ENCODE data around the gene MYH7.
"Not testable (repeated sequence)": the region's sequence is repeated elsewhere in the genome, so short reads cannot be mapped to it uniquely, and the experiment has no call there.

MYH7 gene

DNA sequence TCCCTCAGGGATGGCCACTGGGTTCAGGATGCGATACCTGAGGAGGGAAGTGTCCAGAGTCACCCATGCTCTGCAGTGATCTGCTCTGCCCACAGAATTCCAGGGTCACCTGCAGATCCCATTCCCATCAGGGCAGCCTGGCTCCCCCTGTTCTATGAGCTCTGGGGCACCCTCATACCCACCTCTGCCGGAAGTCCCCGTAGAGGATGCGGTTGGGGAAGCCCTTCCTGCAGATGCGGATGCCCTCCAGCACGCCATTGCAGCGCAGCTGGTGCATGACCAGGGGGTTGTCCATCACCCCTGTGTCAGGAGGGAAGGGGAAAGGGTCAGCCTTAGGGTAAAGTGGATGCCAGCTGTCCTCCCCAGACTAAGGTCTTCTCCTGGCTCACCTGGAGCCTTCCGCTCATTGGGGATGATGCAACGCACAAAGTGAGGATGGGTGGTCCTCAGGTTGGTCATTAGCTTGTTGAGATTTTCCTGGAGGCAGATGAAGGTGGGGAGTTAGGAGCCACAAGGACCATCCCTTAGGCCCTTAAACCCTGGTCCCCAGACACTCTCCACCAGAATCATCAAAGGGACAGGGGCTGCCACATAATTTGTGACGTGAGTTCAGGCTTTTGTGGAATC lies 38.6 kb downstream of the MYH7 start:
- no peak overlapping the region for H3K27ac ChIP-seq
- H3K4me3 ChIP-seq = no peak overlapping the region

DNA sequence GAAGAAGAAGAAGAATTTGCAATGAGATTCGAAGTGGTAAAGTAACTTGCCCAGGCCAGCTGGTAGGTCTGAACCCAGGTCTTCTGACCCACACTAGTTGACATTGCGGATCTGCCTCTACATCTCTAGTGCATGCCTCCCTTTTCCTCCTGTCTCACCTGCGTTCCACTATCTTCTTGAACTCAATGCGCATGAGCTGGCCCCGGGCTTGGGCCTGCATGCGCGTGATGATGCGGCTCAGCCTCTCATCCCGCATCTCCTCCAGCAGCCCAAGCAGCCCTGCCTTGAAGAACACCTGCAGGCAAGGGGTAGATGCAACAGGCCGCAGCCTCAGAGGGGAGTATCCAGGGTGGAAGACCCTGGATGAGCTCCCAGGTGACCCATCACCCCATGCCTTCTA lies 39.3 kb downstream of the MYH7 start:
- Histone ChIP-seq H3K27ac (no peak overlapping the region), H3K4me3 (no peak overlapping the region)

DNA sequence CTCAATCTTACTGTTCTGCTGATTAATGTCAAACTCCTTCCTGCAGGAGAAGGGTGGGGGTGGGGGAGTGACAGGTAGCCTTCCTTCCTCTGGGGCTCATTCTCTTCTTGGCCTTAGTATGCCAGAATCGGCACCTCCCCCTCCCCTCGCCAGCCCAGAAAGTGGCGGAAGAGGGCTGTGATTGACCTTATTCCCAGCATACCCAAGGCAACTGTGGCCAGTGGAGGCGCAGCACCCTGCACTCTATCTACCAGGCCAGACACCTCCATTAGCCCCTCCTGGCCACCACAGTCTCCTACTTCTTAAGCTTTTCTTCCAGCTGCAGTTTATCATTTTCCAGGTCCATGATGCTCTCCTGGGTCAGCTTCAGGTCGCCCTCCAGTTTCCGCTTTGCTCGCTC lies 42.8 kb downstream of the MYH7 start:
- H3K4me3 ChIP-seq = no peak overlapping the region
- no peak overlapping the region for H3K27ac ChIP-seq

DNA sequence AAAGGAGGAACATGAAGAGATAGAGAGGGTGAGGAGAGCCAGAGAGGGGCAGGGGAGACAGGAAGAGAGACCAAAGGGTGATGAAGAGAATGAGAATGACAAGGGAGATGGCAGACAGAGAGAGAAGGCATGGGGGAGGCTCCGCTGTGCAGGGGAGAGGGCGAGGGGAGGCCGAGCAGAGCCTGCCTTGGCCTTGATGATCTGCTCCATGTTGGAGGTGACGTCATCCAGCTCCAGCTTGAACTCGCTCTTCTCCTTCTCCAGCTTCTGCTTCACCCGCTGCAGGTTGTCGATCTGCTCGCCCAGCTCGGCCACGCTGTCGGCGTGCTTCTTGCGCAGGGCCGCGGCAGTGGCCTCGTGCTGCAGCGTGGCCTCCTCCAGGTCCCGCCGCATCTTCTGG lies 45.6 kb downstream of the MYH7 start:
- not testable (repeated sequence) for H3K4me3 ChIP-seq, H3K27ac ChIP-seq

DNA sequence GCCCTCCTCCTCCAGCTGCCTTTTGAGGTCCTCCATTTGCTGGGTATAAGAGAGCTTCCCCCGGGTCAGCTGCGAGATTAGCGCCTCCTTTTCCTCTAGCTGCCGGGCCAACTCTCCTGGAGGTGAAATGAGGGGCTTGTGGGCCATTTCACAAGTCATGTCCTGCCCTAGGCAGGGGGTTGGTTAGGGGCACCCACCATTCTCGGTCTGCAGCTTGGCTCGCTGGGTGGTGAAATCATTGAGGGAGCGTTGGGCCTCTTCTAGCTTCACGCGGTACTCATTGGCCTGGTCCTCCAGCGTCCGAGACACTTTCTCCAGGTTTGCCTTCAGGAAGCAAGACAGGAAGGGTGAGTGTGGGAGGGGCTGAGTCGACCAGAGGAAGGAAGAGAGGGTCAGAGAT lies 46.1 kb downstream of the MYH7 start:
- H3K27ac ChIP-seq = no peak overlapping the region

DNA sequence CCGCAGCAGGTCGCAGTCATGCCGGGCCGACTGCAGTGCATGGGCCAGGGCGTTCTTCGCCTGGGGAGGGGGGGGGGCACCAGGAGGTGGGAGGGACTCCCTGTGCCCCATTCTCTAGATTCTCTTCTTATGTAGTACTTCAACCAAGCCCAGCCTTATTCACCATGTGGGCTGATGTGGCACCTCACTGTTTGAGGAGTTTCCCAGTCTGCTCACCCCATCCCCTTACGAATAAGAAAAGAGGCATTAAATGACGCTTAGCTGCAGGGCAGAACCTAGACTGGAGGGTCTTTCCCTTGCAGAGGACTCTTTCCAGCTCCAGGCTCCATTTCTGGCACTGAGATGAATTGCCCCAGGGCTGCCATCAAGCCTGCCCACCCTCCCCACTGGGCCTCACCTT lies 46.5 kb downstream of the MYH7 start:
- no peak overlapping the region for H3K27ac ChIP-seq
- no peak overlapping the region for H3K4me3 ChIP-seq

More for the DNA sequence above, 46.1 kb downstream of the MYH7 start:
- no peak overlapping the region for H3K4me3 ChIP-seq

DNA sequence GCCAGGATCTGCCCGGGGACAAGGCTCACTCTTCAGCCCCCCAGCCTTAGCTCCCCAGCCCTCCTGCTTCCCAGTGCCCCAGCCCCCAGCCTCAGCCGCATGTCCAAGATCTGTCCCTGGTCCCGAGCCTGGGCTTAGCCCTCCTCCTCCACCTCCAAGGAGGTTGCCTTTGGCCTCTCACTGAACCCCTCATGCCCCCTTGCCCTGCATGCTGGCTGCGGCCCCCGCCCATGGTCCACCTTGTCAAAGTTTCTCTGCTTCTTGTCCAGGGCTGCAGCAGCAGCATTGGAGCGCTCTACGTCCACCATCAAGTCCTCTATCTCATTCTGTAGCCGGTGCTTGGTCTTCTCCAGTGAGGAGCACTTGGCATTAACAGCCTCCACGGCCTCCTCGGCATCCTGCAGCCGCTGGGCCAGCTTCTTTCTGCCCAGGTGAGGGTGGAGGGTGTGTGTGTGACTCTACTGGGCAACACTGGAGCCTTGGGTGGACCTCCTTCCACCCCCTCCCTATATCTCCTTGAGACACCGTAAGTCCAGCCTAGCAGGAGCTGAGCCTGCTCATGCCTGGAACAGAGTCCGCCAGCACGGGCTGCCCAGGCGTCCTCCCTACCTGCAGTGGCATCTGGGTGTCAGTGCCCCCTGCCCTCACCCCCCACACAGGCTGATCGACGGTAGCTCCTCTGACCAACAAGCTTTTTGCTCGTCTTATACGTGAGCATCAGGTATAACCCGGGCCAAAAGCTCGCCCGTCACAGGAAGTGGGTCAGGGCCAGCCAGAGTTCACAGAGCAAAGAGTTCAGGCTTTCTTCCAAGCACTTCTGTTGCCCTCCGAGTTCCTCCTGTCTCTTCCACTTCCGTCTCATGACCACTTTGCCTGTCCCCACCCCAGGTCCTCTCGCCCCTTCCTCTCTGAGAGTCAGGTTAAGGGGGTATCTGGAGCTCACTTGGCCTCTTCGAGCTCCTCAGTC lies 47.3 kb downstream of the MYH7 start:
- Histone ChIP-seq H3K27ac (no peak overlapping the region), H3K4me3 (no peak overlapping the region)

DNA sequence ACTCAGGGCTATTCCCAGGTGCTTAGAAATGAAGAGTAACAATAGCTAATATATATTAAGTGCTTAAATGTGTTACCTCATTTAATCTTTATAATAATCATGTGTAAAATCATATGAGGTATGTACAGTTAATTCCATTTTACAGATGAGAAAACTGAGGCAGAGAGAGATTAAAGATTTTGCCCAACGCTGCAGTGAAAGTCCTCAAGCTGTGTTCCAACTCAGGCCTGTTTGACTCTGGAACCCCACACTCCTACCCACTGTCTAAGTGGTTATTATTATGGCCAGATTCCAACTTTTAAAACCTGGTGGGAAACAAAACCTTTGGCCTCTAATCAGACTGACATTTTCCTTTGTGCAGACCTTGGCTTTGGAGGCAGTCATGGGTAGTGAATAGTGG lies 48.5 kb downstream of the MYH7 start:
- Histone ChIP-seq H3K27ac (no peak overlapping the region), H3K4me3 (no peak overlapping the region)

DNA sequence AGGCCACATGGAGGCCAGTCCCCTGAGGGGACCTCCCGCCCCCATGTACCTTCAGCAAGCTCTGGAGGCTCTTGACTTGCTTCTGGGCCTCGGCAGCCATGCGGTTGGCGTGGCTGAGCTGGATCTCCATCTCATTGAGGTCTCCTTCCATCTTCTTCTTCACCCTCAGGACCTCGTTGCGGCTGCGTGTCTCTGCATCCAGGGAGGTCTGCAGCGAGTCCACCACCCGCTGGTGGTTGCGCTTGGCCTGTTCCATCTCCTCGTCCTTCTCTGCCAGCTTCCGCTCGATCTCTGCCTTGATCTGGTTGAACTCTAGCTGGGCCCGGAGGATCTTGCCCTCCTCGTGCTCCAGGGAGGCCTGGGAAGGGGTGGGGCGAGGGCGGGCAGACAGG lies 49.2 kb downstream of the MYH7 start:
- H3K27ac ChIP-seq, H3K4me3 ChIP-seq: not testable (repeated sequence)

DNA sequence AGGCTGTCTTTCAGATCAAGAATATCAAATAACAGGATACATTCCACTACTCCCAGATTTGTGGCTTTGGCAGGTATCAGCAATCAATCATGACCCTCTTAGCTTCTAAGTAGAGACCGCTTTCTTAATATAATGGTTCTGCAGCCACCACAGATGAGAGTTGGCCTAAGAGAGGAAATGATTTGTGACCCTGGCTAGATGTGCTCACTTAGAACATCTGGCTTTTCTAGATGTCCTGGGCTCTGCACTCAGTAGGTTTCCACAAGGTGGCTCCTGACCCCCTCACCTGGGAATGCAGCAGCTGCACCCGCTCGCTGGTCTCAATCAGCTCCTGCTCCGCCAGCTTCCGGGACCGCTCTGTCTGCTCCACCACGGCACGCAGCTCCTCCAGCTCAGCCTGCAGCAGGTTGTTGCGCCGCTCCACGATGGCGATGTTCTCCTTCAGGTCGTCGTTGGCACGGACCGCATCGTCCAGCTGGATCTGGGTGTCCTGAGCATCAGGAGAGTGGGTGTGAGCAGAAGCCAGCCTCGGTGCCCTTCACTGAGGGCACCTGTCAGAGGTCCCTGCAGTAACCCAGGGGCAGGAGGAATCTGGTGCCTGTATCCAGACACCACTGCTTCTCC lies 49.7 kb downstream of the MYH7 start:
- H3K27ac ChIP-seq = no peak overlapping the region
- no peak overlapping the region for H3K4me3 ChIP-seq

DNA sequence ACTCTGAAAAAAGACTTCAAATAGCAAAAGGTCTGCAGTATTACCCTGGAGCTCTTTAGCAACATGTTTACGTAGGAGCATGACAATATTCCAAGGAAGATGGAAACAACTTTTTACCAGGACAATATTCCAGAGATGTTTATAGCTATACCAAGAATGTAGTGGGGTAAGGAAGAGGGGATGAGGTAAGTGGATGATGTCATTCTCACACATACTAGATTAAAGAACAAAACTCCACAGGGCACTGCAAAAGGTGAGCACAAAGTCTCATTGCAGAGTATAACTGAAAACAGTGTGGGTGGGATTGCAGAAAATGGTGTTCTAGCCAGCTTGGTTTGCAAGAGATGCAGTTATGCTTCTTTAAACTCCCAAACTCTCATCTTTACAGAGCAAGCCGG lies 50.2 kb downstream of the MYH7 start:
- Histone ChIP-seq H3K4me3 (no peak overlapping the region), H3K27ac (no peak overlapping the region)

DNA sequence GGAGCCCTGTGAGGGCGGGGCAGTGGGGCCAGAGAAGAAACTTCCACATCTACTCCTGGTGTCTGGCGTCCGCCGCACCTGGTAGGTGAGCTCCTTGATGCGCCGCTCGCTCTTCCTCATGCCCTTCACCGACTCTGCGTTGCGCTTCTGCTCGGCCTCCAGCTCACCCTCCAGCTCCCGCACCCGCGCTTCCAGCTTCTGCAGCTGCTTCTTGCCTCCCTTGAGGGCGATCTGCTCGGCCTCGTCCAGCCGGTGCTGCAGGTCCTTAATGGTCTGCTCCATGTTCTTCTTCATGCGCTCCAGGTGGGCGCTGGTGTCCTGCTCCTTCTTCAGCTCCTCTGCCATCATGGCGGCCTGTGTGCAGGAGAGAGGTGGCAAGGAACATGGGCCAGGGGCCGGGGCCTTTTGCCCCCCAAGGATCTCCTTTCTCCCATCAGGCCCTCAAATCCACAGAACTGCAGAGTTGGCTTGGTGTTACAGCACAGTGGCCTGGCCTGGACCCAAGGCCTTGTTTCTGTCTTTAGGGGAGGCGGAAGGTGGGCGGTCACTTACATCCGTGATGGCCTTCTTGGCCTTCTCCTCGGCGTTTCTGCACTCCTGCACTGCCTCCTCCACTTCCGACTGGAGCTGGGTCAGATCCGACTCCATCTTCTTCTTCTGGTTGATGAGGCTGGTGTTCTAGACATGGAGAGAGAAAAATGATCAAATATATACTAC lies 50.9 kb downstream of the MYH7 start:
- no peak overlapping the region for H3K27ac ChIP-seq
- no peak overlapping the region for H3K4me3 ChIP-seq

DNA sequence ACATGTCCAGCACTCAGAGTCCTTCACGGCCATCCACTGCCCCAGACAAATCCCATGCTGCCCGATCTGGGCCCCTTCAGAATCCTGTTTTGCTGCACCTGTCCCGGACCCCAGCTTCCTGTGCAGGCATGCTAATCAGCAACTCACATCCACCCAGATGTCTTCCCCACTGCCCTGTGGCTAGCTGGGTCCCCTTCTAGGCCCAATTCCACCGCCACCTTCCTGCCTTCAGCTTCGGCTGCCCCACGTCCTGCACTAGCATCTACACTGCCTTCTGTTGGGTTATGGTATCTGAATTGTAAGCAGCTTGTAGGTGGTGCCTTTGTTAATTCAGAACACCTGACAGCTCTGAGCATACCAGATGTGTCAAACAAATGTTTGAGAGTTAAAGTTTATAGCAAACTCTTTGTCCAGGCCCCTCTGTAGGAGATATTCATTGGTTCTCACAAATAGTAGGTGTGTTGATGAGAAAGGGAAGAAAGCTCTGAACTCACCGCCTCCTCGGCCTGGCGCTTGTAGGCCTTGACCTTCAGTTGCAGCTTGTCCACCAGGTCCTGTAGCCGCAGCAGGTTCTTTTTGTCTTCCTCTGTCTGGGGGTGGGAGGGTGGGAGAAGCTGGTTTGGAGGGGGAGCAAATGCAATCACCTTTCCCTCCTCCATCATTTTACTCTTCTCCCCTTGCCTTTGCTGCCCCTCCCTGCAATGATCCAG lies 52.6 kb downstream of the MYH7 start:
- H3K4me3 ChIP-seq = no peak overlapping the region
- no peak overlapping the region for H3K27ac ChIP-seq

DNA sequence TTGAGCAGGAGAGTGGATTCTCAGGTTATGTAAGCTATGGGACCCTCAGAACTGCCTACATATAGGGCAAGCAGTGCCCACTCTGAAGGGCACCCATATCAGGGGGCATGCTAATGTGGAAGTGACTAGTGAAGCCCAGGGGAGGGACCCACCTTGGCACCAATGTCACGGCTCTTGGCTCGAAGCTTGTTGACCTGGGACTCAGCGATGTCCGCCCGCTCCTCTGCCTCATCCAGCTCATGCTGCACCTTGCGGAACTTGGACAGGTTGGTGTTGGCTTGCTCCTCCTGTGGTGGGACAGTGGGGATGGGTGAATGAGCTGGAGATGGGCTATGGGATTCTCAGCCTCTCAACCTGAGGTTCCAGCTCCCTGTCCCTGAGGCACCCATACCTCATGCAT lies 53.2 kb downstream of the MYH7 start:
- Histone ChIP-seq H3K4me3 (no peak overlapping the region), H3K27ac (no peak overlapping the region)

DNA sequence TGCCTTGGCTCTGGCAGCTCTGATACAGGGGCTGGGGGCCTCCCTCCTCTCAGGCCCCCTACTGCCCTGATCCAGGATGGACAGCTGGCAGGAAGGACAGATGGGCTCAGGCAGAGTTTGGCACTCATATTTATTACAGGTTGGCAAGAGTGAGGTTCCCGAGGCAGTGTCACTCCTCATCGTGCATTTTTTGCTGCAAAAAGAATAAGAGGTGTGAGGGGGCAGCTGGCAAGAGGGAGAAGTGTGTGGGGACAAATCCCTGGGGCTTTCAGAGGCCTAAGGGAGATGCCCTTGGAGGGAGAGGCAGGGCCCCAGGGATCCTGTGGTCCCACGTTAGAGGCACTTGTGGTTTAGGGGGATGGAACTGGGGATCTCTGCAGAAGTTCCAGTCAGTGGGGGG lies 53.6 kb downstream of the MYH7 start:
- Histone ChIP-seq H3K27ac (no peak overlapping the region), H3K4me3 (no peak overlapping the region)

DNA sequence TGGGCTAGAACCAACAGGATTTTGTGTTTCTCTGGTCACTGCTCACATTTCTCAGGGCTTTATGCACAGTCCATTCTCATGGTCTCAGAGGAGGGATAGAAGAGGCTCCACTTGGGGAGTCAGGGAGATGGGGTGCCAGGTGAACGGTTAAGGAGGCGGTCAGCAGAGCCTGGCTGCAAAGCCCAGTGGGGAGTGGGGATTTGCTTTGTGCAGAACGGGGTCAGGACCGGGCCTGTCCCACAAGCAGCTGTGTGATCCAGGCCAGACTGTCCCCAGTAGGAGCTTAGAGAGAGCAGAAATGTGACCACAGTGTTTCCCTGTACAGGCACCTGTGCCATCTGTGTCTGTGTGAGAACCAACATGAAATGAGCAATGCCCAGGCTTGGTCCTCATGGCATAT lies 54.5 kb downstream of the MYH7 start:
- no peak overlapping the region for H3K27ac ChIP-seq
- H3K4me3 ChIP-seq = no peak overlapping the region

DNA sequence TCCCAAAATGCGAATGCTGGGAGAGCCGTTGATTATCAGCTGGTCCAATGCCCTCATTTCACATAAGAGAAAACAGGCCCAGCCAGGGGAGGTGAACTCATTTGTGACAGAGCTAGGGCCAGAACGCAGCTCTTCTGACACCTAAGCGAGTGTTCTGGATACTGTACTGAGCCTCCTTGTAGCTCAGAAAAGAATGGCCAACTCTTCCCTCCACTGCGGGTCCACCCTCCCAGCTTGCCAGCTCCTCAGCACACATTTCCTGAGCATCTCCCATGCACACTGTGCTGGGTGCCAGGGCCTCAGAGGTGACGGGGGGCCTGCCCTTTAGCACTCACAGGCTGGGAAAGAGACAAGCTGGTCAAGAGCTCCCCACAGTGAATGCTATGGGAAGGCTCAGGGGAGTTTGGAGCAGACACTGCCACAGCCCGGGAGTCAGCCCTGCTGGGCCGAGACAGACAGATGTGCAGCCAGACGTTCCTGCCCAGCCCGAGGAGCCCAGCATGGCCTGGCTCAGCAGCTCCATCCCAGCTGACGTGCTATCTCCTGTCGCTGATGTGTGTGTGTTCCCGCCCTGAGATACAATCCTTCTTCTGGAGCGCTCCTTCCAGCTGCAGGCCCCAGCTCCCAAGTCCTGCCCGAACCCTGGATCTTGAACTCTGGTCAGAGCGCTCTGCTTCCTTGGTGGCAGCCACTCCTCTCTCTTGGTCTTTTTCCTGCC lies 55.1 kb downstream of the MYH7 start:
- Histone ChIP-seq H3K27ac (no peak overlapping the region), H3K4me3 (no peak overlapping the region)

DNA sequence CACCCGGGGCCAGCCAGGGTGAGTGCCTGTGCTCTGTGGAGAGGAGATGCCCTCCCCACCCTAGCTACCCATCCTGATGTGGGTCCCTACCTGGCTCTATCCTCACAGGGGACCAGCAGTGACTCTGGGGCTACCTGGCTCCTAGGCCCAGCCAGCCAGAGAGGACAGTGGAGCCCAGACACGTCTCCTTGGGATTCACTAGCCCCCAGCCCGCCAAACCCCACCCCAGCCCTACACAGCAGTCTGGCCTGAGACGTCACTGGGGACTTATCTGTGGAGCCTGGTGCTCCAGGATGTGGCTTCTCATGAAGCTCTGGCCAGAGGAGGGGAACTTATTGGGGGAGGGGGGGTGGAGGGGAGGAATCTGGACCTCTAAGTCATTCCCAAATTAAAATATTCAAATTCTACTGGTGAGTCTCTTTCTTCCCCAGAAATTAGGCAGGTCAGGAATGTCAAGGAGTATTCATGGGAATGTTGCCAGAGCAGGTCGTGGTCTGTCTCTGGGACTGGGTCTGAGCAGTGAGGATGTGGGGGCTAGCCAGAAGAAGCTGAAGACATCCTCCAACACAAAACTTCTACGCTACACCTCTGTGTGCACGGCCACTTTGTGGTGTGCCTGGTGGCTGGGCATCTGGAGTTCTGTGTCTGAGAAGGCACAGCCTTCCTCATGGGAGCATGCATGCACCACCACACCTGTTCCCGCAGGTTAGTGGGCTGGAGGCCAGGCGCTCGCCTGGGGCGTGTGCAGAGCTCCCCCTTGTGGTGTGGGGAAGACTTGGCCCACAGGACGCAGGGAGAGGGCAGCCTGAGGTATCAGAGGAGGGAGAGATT lies 55.9 kb downstream of the MYH7 start:
- H3K4me3 ChIP-seq = no peak overlapping the region
- no peak overlapping the region for H3K27ac ChIP-seq
